GM19438 (cell line): ENCODE data around the gene TLCD3B.
"Not testable (repeated sequence)": the region's sequence is repeated elsewhere in the genome, so short reads cannot be mapped to it uniquely, and the experiment has no call there.

ENCODE experiments used
- ATAC-seq: cut with Tn5 transposase; IDR thresholded peaks from one replicate; pipeline ENCODE4 v1.9.1; 2021; ENCODE audit warnings: low read depth; ENCODE audit not compliant: unreplicated experiment

Gene TLCD3B

DNA sequence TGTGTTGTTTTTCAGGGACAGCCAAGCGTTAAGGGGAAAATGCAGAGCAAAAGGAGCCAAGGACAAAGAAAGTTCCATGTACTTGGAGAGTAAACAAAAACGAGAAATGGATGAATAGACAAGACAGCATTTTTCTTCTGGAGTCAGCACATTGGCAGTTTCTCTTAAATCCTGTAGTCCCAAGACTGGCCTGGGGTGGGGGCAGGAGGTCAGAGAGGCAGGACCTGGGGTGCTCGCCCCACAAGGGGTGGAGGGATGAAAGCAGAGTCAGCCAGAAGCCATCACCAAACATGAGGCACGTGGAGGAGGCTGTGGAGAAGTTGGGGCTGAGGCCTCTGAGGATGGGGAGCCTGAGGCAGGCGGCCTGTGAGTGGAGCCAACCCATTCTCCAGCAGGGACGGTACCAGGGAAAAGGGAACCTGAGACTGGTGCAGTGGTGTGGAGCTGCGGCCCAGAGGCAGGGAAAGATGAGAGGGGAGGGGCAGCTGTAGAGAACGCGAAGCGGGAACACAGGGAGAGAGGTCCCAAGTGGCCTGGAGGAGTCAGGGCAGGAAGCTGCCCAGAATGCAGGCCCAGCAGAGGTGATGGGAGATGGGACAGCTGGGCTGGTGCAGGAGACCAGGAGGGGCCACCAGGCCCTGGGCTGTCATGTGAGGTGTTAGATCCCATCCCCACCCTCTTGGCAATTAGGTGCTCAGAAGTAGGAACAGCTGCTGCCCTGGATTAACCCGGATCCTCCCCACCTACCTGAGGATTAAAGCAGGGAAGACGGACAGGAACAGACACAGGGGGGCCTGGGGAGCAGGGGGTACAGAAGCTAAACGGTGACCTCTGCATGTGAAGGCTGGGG lies 3.3 kb downstream of the TLCD3B start:
- ATAC-seq, result no peak

DNA sequence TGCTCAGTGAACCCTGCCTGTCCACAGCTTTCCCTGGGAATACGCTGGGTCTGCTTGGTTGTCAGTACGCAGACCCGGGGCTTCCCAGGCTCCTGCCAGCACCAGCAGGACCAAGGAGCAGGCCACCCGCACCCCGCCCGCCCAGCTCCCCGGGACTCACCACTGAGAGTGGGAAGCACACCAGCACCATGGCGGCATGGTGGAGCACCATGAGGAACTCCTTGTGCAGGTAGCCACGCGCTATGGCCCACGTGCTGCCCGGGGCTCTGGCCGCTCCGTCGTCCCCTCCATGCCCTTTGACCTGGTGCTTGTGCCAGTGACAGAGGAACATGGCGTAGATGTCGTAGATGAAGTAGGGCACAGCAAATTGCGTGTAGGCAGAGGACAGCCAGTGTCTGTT lies 4.6 kb downstream of the TLCD3B start:
- ATAC-seq, result no peak

DNA sequence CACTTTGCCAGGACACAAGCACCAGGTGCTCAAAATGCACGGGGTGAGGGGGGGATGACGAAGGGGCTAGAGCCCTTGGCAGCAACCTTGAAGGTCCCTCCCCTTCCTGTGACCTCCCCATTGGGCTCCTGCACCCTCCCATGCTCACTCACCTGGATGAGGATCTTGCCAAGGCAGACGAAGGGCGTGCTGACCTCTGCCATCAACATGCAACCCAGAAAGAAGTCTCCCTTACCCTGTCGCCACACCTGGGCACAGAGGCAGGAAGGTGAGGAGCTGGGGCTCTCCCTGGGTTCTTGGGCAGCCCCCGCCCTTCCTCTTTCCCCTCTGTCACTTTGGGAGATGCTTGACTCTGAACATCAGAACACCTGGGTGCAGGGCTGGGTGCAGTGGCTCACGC lies 5.5 kb downstream of the TLCD3B start:
- no peak for ATAC-seq

DNA sequence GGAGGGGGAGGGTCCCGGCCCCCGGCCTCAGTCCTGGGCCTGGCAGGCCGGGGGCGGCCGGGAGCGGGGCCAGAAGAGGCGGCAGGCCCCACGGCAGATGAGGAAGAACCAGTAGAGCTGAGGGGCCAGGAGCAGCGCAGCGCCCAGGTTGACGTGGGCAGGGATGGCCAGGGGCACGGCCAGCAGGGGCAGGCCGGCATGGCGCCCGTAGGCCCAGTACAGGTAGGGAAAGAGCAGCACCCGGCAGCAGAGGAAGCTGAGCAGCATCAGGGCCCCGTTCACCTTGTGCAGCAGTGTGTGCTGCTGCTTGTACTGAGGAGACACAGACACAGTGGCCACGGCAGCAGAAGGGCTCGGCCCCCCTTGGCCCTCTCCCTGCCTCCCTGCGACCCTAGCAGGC lies 5.9 kb downstream of the TLCD3B start:
- ATAC-seq, result no peak

DNA sequence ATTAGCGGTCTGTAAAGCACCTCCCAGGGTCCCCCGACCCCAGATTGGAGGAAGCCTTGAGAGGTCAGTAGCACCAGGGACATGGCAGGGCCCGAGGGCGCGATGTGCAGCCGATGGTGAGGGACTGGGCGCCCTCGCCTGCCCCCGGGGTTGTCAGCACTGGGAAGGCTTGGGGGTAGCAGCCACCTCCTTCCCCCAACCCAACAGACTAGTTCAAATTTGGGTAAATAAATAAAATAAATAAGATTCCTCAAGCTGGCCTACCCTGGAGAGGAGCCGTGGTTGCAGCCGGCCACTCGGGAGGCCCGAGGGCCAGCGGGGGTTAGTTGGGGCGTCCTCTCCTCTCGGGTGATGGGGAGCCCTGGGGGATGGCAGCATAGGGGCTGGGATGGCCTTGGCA lies 6.6 kb downstream of the TLCD3B start:
- ATAC-seq, result no peak

DNA sequence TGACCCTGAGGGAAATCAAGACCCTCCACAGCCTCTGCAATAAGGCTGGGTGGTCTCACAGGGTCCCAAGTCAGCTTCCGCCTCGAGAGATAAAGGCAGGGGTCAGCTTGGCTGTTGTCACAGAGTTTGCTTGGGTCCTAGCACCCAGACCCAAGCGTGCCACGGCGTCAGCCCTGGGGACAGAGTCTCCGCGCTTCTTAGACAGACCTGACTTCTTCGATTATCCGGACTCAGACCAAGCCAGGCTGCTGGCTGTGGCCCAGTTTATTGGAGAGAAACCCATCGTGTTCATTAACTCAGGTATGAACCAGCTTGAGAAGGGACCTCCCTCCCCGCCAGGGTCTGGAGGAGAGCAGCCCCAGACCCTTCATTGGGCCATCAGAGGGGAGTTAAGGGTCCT lies 7.5 kb downstream of the TLCD3B start:
- no peak for ATAC-seq

DNA sequence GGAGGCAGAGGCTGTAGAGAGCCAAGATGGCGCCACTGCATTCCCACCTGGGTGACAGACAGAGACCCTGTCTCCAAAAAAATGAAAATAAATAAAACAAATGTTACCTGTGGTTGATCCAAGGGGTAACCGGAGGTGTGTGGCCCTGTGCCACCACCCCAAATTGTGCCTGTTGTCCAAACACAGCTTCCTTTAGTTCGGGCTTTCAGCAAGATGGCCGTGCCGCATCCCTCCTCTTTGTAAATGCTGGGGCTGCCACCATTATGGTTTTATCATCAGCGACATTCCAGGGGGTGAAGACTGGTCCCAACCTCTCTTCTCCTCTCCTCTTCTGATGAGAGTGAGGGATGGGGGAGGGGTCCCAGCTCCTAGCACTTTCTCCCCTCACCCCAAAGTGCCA lies 8.2 kb downstream of the TLCD3B start, which contains the start of gene C16orf92:
TSS of gene C16orf92 (plus strand) at position 312 of the 400 bp plus-strand sequence. CDS start 143 bp downstream, outside the sequence.
- no peak for ATAC-seq

DNA sequence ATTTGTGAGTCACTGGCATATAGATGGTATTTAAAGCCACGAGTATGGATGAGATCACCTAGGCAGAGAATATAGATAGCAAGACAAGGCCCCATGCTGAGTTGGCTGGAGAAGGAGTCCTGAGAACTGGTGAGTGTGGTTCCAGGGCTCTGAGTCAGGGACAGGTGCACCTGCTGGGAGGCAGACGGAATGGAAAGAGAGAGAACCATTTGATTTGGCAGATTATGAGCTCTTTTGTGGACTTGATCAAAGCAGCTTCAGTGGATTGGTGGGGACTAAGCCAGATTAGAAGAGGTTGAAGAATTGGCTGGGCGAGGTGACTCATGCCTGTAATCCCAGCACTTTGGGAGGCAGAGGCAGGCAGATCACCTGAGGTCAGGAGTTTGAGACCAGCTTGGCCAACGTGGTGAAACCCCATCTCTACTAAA lies 12.3 kb downstream of the TLCD3B start:
- no peak for ATAC-seq

DNA sequence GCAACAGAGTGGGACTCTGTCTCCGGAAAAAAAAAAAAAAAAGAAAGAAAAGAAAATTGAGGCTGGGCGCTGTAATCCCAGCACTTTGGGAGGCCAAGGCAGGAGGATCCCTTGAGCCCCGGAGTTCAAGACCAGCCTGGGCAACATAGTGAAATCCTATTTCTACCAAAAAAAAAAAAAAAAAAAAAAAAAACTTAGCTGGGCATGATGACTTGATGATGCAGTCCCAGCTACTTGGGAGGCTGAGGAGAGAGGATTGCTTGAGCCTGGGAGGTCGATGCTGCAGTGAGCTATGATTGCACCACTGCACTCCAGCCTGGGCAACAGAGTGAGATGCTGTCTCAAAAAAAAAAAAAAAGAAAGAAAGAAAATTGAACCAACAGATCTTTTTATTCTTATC lies 13.1 kb downstream of the TLCD3B start:
- not testable (repeated sequence) for ATAC-seq

DNA sequence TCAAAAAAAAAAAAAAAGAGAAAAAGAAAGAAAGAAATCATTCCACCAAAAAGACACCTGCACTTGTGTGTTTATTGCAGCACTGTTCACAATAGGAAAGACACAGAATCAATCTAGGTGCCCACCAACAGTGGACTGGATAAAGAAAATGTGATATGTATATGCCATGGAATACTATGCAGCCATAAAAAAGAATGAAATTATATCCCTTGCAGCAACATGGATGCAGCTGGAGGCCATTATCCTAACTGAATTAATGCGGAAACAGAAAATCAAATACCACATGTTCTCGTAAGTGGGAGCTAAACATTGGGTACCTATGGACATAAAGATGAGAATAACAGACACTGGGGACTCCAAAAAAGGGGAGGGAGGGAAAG lies 13.8 kb downstream of the TLCD3B start:
- no peak for ATAC-seq

DNA sequence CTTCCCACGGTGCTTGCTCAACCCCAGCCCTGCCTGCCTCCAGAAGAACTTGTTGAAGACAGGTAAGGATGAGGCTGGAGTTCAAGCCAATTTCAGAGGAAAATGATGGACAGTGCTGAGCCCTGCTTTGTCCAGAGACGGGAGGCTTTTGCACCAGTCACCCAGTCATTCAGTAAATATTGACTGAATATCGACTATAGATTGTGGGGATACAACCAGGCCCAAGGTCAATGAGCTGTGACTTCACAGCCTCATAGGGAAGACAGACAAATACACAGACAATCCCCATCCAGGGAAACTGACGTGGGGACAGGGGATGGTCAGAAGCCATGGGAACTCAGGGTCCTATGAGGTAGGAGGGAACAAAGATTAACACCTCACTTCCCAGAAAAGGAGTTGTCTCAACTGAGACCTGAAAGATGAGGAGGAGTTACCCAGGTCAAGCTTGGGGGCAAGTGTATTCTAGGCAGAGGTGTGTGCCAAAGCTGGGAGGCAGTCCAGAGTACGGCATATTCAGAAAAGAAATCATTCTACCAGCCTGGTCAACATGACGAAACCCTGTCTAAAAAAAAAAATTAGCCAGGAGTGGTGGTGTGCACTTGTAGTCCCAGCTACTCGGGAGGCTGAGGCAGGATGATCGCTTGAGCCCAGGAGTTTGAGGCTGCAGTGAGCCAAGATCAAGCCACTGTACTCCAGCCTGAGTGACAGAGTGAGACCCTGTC lies 14.4 kb downstream of the TLCD3B start:
- ATAC-seq, result no peak

DNA sequence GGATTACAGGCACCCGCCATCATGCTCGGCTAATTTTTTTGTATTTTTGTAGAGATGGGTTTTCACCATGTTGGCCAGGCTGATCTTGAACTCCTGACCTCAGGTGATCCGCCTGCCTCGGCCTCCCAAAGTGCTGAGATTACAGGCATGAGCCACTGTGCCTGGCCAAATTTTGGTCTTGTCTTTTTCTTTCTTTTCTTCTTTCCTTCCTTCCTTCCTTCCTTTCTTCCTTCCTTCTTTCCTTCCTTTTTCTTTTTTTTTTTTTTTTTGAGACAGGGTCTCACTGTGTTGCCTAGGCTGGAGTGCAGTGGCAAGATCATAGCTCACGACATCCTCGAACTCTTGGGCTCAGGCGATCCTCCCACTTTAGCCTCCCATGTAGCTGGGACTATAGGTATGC lies 15.6 kb downstream of the TLCD3B start:
- ATAC-seq, result not testable (repeated sequence)

DNA sequence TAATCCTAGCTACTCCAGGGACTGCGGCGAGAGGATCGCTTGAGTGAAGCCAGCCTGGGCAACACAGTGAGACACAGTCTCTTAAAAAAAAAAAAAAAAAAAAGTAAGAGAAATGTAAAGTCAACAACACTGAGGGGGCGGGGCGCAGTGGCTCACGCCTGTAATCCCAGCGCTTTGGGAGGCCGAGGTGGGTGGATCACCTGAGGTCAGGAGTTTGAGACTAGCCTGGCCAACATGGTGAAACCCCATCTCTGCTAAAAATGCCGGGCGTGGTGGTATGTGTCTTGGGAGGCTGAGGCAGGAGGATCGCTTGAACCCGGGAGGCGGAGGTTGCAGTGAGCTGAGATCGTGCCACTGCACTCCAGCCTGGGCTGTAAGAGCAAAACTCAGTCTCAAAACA lies 18.5 kb downstream of the TLCD3B start:
- ATAC-seq, result not testable (repeated sequence)

DNA sequence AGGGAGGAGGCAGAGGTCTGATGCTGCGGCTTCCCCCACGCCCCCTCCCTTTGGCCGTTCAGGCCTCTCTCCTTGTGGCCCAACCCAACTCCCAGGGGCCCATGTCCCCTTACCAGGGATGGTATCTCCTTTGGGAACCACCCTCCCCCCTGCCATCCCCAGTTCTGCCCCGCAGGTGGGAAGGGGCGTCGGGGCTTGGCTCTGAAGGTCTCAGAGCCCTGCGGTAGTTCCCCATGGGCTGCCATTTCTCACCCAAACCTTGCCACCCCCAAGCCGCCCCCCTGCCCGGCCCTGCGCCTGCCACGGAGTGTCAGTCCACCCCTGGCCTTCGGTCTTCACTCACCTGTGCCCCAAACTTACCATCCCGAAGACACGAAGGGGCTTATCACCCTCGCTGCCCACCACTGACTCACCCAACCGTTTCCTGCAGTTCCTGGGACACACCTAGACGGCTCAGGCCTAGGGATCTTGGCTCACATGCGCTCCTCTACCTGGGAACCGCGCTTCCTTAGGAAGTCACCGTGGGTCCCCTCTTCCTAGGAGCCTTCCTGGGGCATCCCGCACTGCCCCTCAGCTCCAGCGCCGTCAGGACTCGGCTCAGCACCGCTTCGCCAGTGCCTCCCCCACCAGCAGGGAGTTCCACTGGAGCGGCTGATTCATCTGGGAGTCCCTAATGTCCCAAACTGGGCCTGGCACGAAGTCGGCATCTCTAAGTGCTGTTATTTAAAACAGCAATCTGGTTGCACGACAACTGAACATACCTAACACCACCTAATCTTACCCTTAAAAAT lies 19.2 kb downstream of the TLCD3B start:
- no peak for ATAC-seq

DNA sequence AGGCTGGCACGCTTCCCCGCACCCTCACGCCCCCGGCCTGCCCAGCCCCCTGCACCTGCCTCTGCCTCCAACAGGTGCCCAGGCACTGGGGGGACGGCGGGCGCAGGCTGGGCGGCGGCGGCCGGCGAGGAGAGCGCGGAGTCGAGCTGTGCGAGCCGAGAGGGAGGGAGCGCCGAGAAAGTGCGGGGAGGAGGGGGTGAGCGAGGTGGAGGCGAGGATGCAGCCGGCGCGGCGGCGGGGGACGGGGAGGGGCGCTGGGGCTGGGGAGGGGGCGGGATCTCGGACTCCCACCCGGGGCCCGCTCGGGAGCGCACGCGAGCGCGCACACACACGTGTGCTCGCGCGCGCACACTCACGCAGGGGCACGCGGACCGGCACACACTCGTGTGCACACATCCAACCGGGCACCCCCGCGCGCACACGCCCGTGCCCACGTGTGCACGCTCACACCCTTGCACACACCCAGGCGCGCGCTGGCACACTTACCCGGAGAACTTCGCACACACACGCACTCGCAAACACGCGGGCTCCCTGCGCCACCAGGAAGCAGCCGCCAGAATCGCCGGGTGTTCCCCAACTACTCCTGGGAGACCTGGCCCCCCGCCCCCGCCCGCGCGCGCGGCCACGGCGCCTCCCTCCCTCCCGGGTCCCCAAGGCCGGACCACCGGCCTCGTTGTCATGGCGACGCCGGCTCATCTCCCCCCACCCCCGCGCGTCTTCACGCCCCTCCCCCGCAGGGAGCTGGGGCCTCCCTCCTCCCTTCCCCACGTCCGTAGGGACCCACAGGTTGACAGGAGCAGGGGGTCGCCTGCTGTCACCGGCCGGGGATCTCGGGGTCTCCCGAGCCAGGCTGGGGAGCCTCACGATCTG lies 20.0 kb downstream of the TLCD3B start, which contains the start of gene DOC2A:
TSS of gene DOC2A (minus strand) at position 184 of the 870 bp plus-strand sequence. CDS start 805 bp downstream, outside the sequence.
- ATAC-seq, result no peak

DNA sequence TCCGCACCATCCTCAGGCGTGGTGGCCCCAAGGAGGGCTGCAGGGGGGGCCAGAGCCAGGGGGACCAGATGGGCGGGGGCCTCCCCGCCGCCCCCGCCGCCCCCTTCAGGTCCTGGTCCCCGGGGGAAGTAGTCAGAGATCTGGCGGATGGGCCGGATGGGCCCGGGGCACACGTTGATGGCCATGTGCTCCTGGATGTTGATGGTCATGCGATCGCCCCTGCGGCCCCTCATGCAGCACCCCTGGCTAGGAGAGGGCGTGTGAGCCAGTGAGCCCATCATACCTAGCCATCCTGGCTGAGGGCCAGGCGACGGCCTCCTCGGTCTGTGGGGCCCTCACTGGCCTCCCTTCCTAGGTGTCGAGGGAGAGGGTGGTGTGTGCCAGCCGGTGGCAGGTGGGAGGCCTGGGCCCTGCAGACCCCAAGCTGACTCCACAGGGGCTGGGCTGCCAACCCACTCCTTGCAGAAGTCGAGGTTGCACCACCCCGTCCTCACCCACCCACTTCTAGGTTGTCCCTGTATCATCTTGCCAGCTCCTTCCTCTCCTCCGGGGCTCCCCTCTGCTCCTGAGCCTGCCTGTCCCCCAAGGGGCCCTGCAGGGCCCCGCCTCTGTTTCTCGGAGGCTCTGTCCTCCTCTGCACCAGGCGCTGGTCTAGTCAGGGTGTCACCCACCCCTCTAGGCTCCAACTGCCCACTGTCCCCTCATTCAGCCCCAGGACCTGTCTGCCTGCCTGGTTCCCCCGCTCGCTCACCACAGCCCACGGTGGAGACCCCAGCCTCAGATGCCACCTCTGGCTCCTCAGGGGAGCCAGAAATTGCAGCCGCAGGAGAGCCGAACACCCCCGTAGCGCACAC lies 20.9 kb downstream of the TLCD3B start:
- ATAC-seq, result no peak

DNA sequence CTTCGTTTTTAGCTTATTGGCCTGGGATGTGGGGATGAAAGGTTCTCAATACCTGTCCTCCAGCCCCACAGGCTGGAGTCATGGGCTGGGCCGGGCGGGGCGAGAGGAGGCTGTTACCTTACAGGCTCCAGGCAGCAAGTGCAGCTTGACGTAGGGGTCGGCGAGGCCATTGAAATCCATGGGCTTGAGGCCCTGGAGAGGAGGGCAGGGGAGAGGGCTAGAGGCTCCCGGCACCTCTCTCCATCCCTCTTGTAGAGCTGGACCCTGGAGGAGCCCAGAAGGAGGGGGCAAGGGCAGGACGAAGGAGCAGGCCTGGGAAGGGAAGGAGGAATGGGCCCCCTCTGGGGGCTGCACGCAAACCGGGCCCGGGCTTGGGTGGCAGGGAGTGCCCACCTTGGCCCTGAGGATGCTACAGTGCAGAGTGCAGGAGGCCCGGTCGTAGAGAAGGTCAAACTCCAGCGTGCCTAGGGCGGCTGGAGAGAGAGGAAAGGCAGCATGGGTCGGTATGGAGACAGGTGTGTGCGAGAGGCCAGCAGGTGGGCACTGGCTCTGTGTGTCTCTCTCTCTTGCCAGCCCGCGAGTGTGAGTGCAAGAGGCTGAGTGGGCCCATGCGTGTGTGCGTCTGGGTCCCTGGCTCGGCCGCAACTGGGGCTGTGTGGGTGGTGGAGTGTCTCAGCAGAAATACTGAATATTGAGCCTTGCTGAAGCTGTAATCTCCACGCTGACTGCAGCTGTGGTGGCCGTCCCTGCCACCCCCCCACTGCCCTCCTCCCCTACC lies 21.8 kb downstream of the TLCD3B start:
- no peak for ATAC-seq

DNA sequence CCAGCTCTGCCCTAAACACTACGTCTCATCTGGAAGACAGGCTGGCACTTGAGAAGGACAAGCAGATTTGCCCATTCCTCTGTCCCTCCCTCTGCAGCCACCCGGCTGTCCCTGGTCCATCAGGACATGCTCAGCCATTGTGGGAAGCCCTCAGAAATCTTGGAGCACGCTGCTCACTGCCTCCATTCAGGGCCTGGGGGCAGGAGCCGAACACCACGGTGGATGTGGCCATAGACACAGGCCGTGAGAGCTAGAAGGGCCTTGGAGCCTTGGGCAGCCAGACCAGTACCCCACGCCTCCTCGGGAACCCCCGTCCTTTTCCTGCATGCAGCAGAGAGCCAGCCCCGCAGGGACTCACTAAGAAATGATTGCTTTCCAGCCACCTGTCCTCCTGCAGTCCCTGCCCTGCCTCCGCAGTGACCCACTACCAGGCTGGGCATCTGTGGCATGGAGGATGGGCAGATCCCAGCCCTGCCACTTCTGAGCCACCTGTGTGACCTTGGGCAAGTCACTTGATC lies 23.6 kb downstream of the TLCD3B start:
- ATAC-seq, result no peak
